Neuronal stem cell (in vitro differentiated cells): ENCODE measurements around the gene PDAP1.

ENCODE experiments used
- DNase-seq: peaks from one replicate; pipeline ENCODE4 v3.0.0-alpha.2; 2013; ENCODE audit warnings: low spot score
- H2AFZ ChIP-seq: one replicate; pipeline ENCODE4 v1.6.1; 2013; ENCODE audit warnings: mild to moderate bottlenecking, low read length, inconsistent platforms
- H2AK5ac ChIP-seq: 2 replicates; pipeline ENCODE4 v1.6.1; 2013; ENCODE audit warnings: low read depth, mild to moderate bottlenecking, inconsistent platforms, low read length, moderate library complexity, mixed read lengths
- H2BK120ac ChIP-seq: 2 replicates; pipeline ENCODE4 v1.6.1; 2013; ENCODE audit warnings: low read depth, mild to moderate bottlenecking, inconsistent platforms, low read length, moderate library complexity, mixed read lengths
- H2BK12ac ChIP-seq: one replicate; pipeline ENCODE4 v1.6.1; 2013; ENCODE audit warnings: low read length, inconsistent platforms
- H2BK15ac ChIP-seq: 2 replicates; pipeline ENCODE4 v1.6.1; 2013; ENCODE audit warnings: mild to moderate bottlenecking, low read length, inconsistent platforms, mixed read lengths
- H2BK5ac ChIP-seq: one replicate; pipeline ENCODE4 v1.6.1; 2013; ENCODE audit warnings: inconsistent platforms, mild to moderate bottlenecking, low read length, moderate library complexity
- H3K14ac ChIP-seq: one replicate; pipeline ENCODE4 v1.6.1; 2013; ENCODE audit warnings: low read length, inconsistent platforms
- H3K18ac ChIP-seq: 2 replicates; pipeline ENCODE4 v1.6.1; 2013; ENCODE audit warnings: low read length, inconsistent platforms
- H3K23ac ChIP-seq: 2 replicates; pipeline ENCODE4 v1.6.1; 2013; ENCODE audit warnings: low read depth, mild to moderate bottlenecking, mixed read lengths, low read length, inconsistent platforms; ENCODE audit not compliant: poor library complexity
- H3K27ac ChIP-seq: replicated peaks from 3 replicates; pipeline ENCODE4 v1.5.1; 2013; ENCODE audit warnings: low read length, inconsistent platforms
- H3K27me3 ChIP-seq, 3 experiments: 2 replicates each; pipeline ENCODE4 v1.6.1; 2013; ENCODE audit warnings: low read length in 3 of 3, mild to moderate bottlenecking in 2 of 3, inconsistent platforms in 1 of 3, low read depth in 1 of 3, mixed read lengths in 1 of 3, moderate library complexity in 1 of 3; ENCODE audit not compliant: control insufficient read depth in 3 of 3, insufficient read depth in 3 of 3
- H3K36me3 ChIP-seq, 2 donors: replicated peaks in 1 of 2; 2 replicates each; pipeline ENCODE4 v1.6.1; 2013; ENCODE audit warnings: low read length in 2 of 2; ENCODE audit not compliant: control insufficient read depth in 2 of 2, insufficient read depth in 2 of 2
- H3K4ac ChIP-seq: 2 replicates; pipeline ENCODE4 v1.6.1; 2013; ENCODE audit warnings: inconsistent platforms, mild to moderate bottlenecking, low read length, moderate library complexity
- H3K4me1 ChIP-seq, 2 donors: 1 replicate in 1 of 2; 2 replicates in 1 of 2; pipeline ENCODE4 v1.6.1; 2013; ENCODE audit warnings: low read length in 2 of 2, low read depth in 1 of 2; ENCODE audit not compliant: control insufficient read depth in 2 of 2, insufficient read depth in 1 of 2
- H3K4me2 ChIP-seq: one replicate; pipeline ENCODE4 v1.6.1; 2013; ENCODE audit warnings: mild to moderate bottlenecking, low read length, inconsistent platforms; ENCODE audit not compliant: insufficient read depth, poor library complexity, severe bottlenecking
- H3K4me3 ChIP-seq, 2 donors: 2 replicates each; pipeline ENCODE4 v1.5.1; 2013; ENCODE audit warnings: low read length in 2 of 2, mild to moderate bottlenecking in 2 of 2, inconsistent platforms in 1 of 2, moderate library complexity in 1 of 2
- H3K79me1 ChIP-seq: one replicate; pipeline ENCODE4 v1.6.1; 2013; ENCODE audit warnings: low read depth, mild to moderate bottlenecking, inconsistent platforms, low read length, moderate library complexity
- H3K9ac ChIP-seq: one replicate; pipeline ENCODE4 v1.6.1; 2013; ENCODE audit warnings: mild to moderate bottlenecking, low read depth, low read length, inconsistent platforms; ENCODE audit not compliant: poor library complexity
- H3K9me3 ChIP-seq, 2 donors: replicated peaks in 1 of 2; 2 replicates each; pipeline versions ENCODE3 to v1.6.1; 2013; ENCODE audit warnings: low read length in 2 of 2, mild to moderate bottlenecking in 2 of 2, inconsistent platforms in 1 of 2, low read depth in 1 of 2, mixed read lengths in 1 of 2, moderate library complexity in 1 of 2; ENCODE audit not compliant: control insufficient read depth in 2 of 2, insufficient read depth in 1 of 2
- H4K8ac ChIP-seq: one replicate; pipeline ENCODE4 v1.6.1; 2013; ENCODE audit warnings: low read depth, mild to moderate bottlenecking, inconsistent platforms, low read length, moderate library complexity
- H4K91ac ChIP-seq: one replicate; pipeline ENCODE4 v1.6.1; 2013; ENCODE audit warnings: low read length, low read depth, mild to moderate bottlenecking, inconsistent platforms; ENCODE audit not compliant: poor library complexity
- WGBS, 2 donors: extraction: QIAGEN DNeasy Blood & Tissue Kit; methylation state at CpG; one replicate each; pipeline ENCODE4 v1.1.7; 2013; ENCODE audit warnings: missing lambda C conversion rate in 2 of 2, mixed read lengths in 1 of 2; ENCODE audit not compliant: insufficient read length in 2 of 2, insufficient replicate concordance in 1 of 2; ENCODE audit errors: extremely low coverage in 2 of 2; 5-methylcytosine and 5-hydroxymethylcytosine counted together

PDAP1 gene

GRCh38 chr7:99373091-99374066 is 35.0 kb downstream of the PDAP1 start:
- Histone ChIP-seq H3K27ac (no peak overlapping the region), H3K4ac (no peak overlapping the region), H3K4me1 (peaks cover 0 to 6% of the 10 kb centered on the region in 2 donors), H3K14ac (no peak overlapping the region), H4K91ac (no peak overlapping the region), H2BK120ac (no peak overlapping the region), H3K36me3 (peaks cover 0 to 15% of the 10 kb centered on the region in 2 donors), H2AK5ac (peak overlapping the region; percentile 76), H3K9me3 (no peaks in the 10 kb centered on the region), H3K4me2 (peak overlapping the region; percentile 93), H2BK5ac (peak overlapping the region; percentile 39), H3K27me3 (no peaks in the 10 kb centered on the region), H3K79me1 (no peaks in the 10 kb centered on the region), H2BK15ac (peak overlapping the region; percentile 12), H3K9ac (no peak overlapping the region), H4K8ac (no peak overlapping the region), H3K18ac (peak overlapping the region; percentile 91), H3K4me3 (peak overlapping the region; percentile 2 to 94), H3K23ac (no peak overlapping the region), H2AFZ (peak overlapping the region; percentile 99), H2BK12ac (no peak overlapping the region)
- no CpG with 5 or more reads among the region's 41 CpGs for WGBS, 2 donors
- DNase-seq = no peak

GRCh38 chr7:99372275-99373090 is 35.9 kb downstream of the PDAP1 start:
- peak overlapping the region; percentile 76 for H2AK5ac ChIP-seq
- no peak overlapping the region for H4K8ac ChIP-seq
- no peak overlapping the region for H3K9ac ChIP-seq
- peaks cover 0 to 12% of the 10 kb centered on the region in 2 donors for H3K36me3 ChIP-seq
- peak overlapping the region; percentile 25 for H2AFZ ChIP-seq
- no peak overlapping the region for H2BK12ac ChIP-seq
- no peak overlapping the region for H3K14ac ChIP-seq
- H3K4me1 ChIP-seq = peaks cover 0 to 6% of the 10 kb centered on the region in 2 donors
- no peak overlapping the region for H3K27ac ChIP-seq
- H3K27me3 ChIP-seq = no peaks in the 10 kb centered on the region
- H2BK5ac ChIP-seq = no peak overlapping the region
- no peak overlapping the region for H3K4me3 ChIP-seq
- WGBS, 2 donors = no CpG with 5 or more reads among the region's 21 CpGs
- H4K91ac ChIP-seq = no peak overlapping the region
- no peak overlapping the region for H3K23ac ChIP-seq
- H2BK120ac ChIP-seq = no peak overlapping the region
- H3K79me1 ChIP-seq = no peaks in the 10 kb centered on the region
- H2BK15ac ChIP-seq = peak overlapping the region; percentile 12
- no peaks in the 10 kb centered on the region for H3K9me3 ChIP-seq
- no peak overlapping the region for H3K4me2 ChIP-seq
- no peak overlapping the region for H3K4ac ChIP-seq
- DNase-seq = no peak
- no peak overlapping the region for H3K18ac ChIP-seq

GRCh38 chr7:99371376-99371920 is 36.9 kb downstream of the PDAP1 start:
- no peak overlapping the region for H3K4me3 ChIP-seq
- no CpG with 5 or more reads among the region's 11 CpGs for WGBS, 2 donors
- no peak overlapping the region for H3K27ac ChIP-seq

More at GRCh38 chr7:99371376-99371920, 36.9 kb downstream of the PDAP1 start:
- Histone ChIP-seq H3K27me3 (no peaks in the 10 kb centered on the region), H3K9ac (no peak overlapping the region), H3K9me3 (no peaks in the 10 kb centered on the region), H3K23ac (no peak overlapping the region), H2BK5ac (no peak overlapping the region), H3K4me1 (peaks cover 0 to 7% of the 10 kb centered on the region in 2 donors), H3K79me1 (no peaks in the 10 kb centered on the region), H3K4me2 (no peak overlapping the region), H2BK12ac (no peak overlapping the region), H4K8ac (no peak overlapping the region), H3K36me3 (peaks cover 4 to 22% of the 10 kb centered on the region in 2 donors), H2BK15ac (no peak overlapping the region), H2AFZ (no peak overlapping the region), H2BK120ac (no peak overlapping the region), H2AK5ac (no peak overlapping the region), H3K4ac (no peak overlapping the region), H3K18ac (no peak overlapping the region), H3K14ac (no peak overlapping the region), H4K91ac (no peak overlapping the region)
- no peak for DNase-seq
